Measurements from ENCODE around the gene NUDT17. TPM values are rescaled to one million over a fixed set of nuclear protein-coding genes. Genes with fewer than 3 reads are reported as not detected.

Gene NUDT17
- total RNA-seq, 1 experiment from 2014 or later, result 4.0 TPM

- no peaks in the 10 kb centered on the region for H3K9me3 ChIP-seq (ENCODE audit: control insufficient read depth, low read depth, low read length)
- no peak overlapping the region for H2BK12ac ChIP-seq (ENCODE audit: insufficient read length, low read depth, low read length)
- no peak overlapping the region for H3K4me2 ChIP-seq (ENCODE audit: insufficient read depth, insufficient read length, low read length)
- no peak overlapping the region for H2BK120ac ChIP-seq (ENCODE audit: low read depth, low read length, poor library complexity, severe bottlenecking)
- no peaks in the 10 kb centered on the region for H4K20me1 ChIP-seq (ENCODE audit: control insufficient read depth, insufficient read depth, insufficient read length)
- no peak overlapping the region for H3K18ac ChIP-seq (ENCODE audit: insufficient read length, low read depth, low read length)
- no peak overlapping the region for H4K5ac ChIP-seq (ENCODE audit: insufficient read length, low read depth, low read length)
- Mint-ChIP-seq H3K36me3 (ENCODE audit: insufficient read depth in 1 of 3, low read depth in 3 of 3) (no peaks in the 10 kb centered on the region), H3K27me3 (ENCODE audit: low read depth) (peaks cover 11% of the 10 kb centered on the region), H3K9me3 (no peaks in the 10 kb centered on the region), H3K27ac (no peak overlapping the region; a peak in 1 of 7 replicates), H3K4me3 (no peak overlapping the region), H3K4me1 (peaks cover 23% of the 10 kb centered on the region in 2 experiments)
- H2AK5ac ChIP-seq (ENCODE audit: insufficient read length, low read length), result no peak overlapping the region
- no peaks in the 10 kb centered on the region for H3K79me2 ChIP-seq (ENCODE audit: insufficient read depth, low read length)
- H3K27ac ChIP-seq (ENCODE audit: insufficient read length, low read depth, low read length), result no peak overlapping the region
- H2BK5ac ChIP-seq (ENCODE audit: insufficient read length, low read length), result no peak overlapping the region
- TF ChIP-seq CTCF (conservative IDR thresholded peaks at IDR 0.05), result no peak
- no peak overlapping the region for H4K8ac ChIP-seq (replicated peaks; ENCODE audit: insufficient read length, low read depth, low read length)
- no peak for DNase-seq
- H3K14ac ChIP-seq (ENCODE audit: insufficient read depth, low read length), result no peak overlapping the region
- no CpG with 5 or more reads among the region's 1 CpG for WGBS (ENCODE audit: extremely low coverage, insufficient read length, low lambda C conversion rate)
- H2AFZ ChIP-seq (ENCODE audit: low read length), result no peak overlapping the region
- no peaks in the 10 kb centered on the region for H3K4me1 ChIP-seq (ENCODE audit: insufficient read depth, low read length)
- H3T11ph ChIP-seq (ENCODE audit: low read length), result no peak overlapping the region
- no peak overlapping the region for H4K91ac ChIP-seq (ENCODE audit: insufficient read length, low read depth, low read length)
- no peaks in the 10 kb centered on the region for H3K79me1 ChIP-seq (ENCODE audit: insufficient read depth, low read depth, low read length, poor library complexity, severe bottlenecking)
- peaks cover 4% of the 10 kb centered on the region for H3K23me2 ChIP-seq (ENCODE audit: insufficient read length, low read depth, low read length, poor library complexity, severe bottlenecking)
- no peak overlapping the region for H3K9ac ChIP-seq (ENCODE audit: extremely low read depth, insufficient read length, low read length)
- no peak overlapping the region for H3K4ac ChIP-seq (ENCODE audit: low read depth, low read length)
- H2BK15ac ChIP-seq (ENCODE audit: low read depth, low read length), result no peak overlapping the region
- no peaks in the 10 kb centered on the region for H3K27me3 ChIP-seq (ENCODE audit: insufficient read depth, low read length)
- no peak overlapping the region for H3K56ac ChIP-seq (ENCODE audit: insufficient read length, low read depth, low read length)
- H2BK20ac ChIP-seq (ENCODE audit: low read depth, low read length, poor library complexity, severe bottlenecking), result no peak overlapping the region
- H3K23ac ChIP-seq (ENCODE audit: insufficient read length, low read depth, low read length), result no peak overlapping the region
Measured at GRCh38 chr1:145891143-145891542, 45.7 kb downstream of the NUDT17 start.
